ENCODE measurements around the gene SPART.
"Not testable (repeated sequence)": the region's sequence is repeated elsewhere in the genome, so short reads cannot be mapped to it uniquely, and the experiment has no call there.

GRCh38 chr13:36324881-36325280, 21.3 kb downstream of the SPART start:
- not testable (repeated sequence) for TF ChIP-seq CTCF (conservative IDR thresholded peaks at IDR 0.05); ZFX (IDR thresholded peaks at IDR 0.05)

All from C4-2B (cell line).